Measurements from ENCODE around the gene SRPK2.

DNA sequence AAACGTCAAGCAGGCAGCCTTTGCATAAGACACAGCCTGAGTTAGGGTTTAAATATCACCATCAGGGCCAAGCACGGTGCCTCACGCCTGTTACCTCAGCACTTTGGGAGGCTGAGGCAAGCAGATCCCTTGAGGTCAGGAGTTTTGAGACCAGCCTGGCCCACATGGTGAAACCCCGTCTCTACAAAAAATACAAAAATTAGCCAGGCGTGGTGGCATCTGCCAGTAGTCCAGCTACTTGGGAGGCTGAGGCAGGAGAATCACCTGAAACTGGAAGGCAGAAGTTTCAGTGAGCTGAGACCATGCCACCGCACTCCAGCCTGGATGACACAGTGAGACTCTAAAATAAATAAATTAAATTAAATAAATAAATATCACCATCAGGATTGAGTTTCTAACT is 33.0 kb downstream of the SRPK2 start:
- TF ChIP-seq, protein P1, sequence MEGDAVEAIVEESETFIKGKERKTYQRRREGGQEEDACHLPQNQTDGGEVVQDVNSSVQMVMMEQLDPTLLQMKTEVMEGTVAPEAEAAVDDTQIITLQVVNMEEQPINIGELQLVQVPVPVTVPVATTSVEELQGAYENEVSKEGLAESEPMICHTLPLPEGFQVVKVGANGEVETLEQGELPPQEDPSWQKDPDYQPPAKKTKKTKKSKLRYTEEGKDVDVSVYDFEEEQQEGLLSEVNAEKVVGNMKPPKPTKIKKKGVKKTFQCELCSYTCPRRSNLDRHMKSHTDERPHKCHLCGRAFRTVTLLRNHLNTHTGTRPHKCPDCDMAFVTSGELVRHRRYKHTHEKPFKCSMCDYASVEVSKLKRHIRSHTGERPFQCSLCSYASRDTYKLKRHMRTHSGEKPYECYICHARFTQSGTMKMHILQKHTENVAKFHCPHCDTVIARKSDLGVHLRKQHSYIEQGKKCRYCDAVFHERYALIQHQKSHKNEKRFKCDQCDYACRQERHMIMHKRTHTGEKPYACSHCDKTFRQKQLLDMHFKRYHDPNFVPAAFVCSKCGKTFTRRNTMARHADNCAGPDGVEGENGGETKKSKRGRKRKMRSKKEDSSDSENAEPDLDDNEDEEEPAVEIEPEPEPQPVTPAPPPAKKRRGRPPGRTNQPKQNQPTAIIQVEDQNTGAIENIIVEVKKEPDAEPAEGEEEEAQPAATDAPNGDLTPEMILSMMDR (conservative IDR thresholded peaks at IDR 0.05; ENCODE audit: low read depth, low read length) = no peak
- TF ChIP-seq EZH2 (IDR thresholded peaks at IDR 0.05; ENCODE audit: low read length, unreplicated experiment) = no peak
- TF ChIP-seq EZH2phosphoT487 (IDR thresholded peaks at IDR 0.05; ENCODE audit: borderline replicate concordance, low read length) = no peak

All from PC-3 (cell line).